ENCODE data around the gene CTSD. TPM values are rescaled to one million over a fixed set of nuclear protein-coding genes. Genes with fewer than 3 reads are reported as not detected.
"Not testable (repeated sequence)": the region's sequence is repeated elsewhere in the genome, so short reads cannot be mapped to it uniquely, and the experiment has no call there.

Gene CTSD
- 10 to 100 TPM; 30.1 to 34.5 TPM for total RNA-seq

DNA sequence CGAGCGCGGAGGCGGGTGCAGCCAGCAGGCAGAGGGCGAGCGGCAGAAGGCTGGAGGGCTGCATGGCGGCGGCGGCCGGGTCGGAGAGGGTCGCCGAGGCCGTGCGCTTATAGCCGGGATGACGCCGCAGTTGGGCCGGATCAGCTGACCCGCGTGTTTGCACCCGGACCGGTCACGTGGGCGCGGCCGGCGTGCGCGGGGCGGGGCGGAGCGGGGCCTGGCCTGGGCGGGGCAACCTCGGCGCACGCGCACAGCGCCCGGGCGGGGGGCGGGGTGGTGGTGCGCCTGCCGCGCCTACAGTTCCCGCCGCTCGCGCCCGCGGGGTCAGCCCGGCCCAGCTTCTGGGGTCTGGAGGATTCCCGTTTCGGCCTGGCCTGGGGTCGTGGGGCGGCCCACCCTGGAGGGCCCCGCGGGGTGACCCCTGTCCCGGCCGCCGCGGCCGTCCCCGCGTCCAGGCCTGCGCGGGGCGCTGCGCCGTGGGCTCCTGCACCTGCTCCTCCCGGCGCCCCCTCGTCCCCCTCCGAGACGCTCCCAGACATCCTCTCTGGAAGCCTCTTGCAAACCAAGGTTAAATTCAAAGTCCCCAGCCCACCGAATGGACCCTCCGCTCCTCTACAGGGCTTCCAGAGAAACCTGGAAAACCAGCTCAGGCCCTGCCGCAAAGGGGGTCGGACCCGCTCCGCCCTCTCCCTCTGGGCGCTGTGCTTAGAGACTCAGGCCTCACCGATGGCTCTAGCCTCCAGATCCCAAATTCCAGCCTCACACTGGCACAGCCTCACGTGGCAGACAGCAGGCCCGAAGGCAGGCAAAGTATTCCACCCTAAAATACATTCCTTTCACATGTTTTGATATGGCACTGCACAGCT, at the start of gene CTSD:
Gene CTSD, minus strand, starts transcription at position 132 of the 866 bp plus-strand sequence. Its CDS starts 68 bp downstream, at position 64.
- H3K27ac Mint-ChIP-seq: peak within 1 kb of the TSS; percentile 65
- H3K36me3 Mint-ChIP-seq (ENCODE audit: low read depth): no peaks in the 10 kb centered on the region
- H3K4me3 Mint-ChIP-seq: peak within 1 kb of the TSS; percentile 86
- DNase-seq: peak; percentile 88
- H3K9me3 Mint-ChIP-seq: no peaks in the 10 kb centered on the region
- CTCF ChIA-PET: interaction anchor here (0.7 to 1.4 kb wide), 2 partner anchors 53 to 57 kb away, joined by 3 to 4 read pairs; no protein-coding TSS in a partner anchor
- intact Hi-C loops (cut with micrococcal nuclease): loop anchor here (5.0 kb wide), 1 partner anchor 1293 kb away; the partner anchor contains the start of gene CARS1
- H3K27me3 Mint-ChIP-seq (ENCODE audit: low read depth): no peaks in the 10 kb centered on the region
- peaks cover 27% of the 10 kb centered on the region for H3K4me1 Mint-ChIP-seq (ENCODE audit: low read depth)

DNA sequence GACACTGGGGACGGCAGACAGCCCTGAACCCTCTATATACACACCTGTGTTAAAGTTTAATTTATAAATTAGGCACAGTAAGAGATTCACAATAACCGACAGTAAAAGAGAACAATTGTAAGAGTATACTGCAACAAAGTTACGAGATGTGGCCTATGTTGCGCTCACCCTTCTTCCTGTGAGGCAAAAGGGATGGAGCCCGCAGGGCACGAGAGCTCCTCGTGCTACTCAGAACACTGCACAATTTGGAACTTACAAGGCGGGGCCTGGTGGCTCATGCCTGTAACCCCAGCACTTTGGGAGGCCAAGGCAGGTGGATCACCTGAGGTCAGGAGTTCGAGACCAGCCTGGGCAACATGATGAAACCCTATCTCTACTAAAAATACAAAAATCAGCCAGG, 49.6 kb upstream of the CTSD start:
- H3K9me3 Mint-ChIP-seq; H3K4me3 Mint-ChIP-seq; CTCF ChIA-PET; H3K27ac Mint-ChIP-seq; DNase-seq; H3K27me3 Mint-ChIP-seq (ENCODE audit: low read depth); H3K4me1 Mint-ChIP-seq (ENCODE audit: low read depth); H3K36me3 Mint-ChIP-seq (ENCODE audit: low read depth); intact Hi-C loops (cut with micrococcal nuclease): not testable (repeated sequence)

DNA sequence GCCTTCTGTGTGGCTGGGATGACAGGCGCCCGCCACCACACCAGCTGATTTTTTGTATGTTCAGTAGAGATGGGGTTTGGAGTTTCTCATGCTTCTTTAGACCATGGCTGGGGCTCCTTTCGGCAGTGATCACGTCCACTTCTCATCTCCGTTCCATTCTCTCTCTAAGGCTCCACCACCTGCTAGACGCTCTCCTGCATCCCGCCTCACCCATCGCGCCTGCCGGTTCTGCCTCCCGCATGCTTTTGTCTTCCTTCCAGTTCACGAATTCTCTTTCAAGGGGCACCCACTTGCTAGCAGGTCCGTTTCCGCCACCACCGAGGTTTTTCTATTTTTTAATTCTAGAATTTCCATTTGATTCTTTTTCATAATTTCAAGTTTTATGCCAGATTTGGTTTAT, 49.1 kb upstream of the CTSD start:
- no peak overlapping the region for H3K27ac Mint-ChIP-seq
- H3K27me3 Mint-ChIP-seq (ENCODE audit: low read depth): peaks cover 2% of the 10 kb centered on the region
- CTCF ChIA-PET: no interaction called here

DNA sequence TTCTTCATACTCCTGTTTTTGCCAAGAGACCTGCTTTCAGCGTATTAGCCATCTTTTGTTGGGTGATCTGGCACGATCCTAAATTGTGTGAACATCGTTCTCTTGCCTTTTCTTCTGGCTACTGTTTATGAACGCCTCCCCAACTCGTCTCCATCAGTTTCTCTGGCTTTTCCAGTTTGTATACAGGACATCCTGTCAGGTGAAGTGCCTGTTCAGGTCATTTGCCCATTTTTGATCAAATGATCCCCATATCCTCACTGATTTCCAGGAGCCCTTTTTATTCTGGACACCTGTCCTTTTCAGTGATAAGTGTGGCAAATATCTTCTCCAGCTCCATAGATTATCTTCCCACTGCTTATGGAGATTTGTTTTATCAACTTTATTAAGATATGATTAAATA, 48.5 kb upstream of the CTSD start:
- no peak overlapping the region for H3K4me3 Mint-ChIP-seq
- CTCF ChIA-PET: no interaction called here
- DNase-seq: no peak
- no peaks in the 10 kb centered on the region for H3K9me3 Mint-ChIP-seq
- intact Hi-C loops (cut with micrococcal nuclease): no loop called here
- H3K27me3 Mint-ChIP-seq (ENCODE audit: low read depth): peaks cover 2% of the 10 kb centered on the region
- H3K4me1 Mint-ChIP-seq (ENCODE audit: low read depth): no peaks in the 10 kb centered on the region
- H3K27ac Mint-ChIP-seq: no peak overlapping the region
- no peaks in the 10 kb centered on the region for H3K36me3 Mint-ChIP-seq (ENCODE audit: low read depth)

More for the DNA sequence above, 49.1 kb upstream of the CTSD start:
- intact Hi-C loops (cut with micrococcal nuclease): no loop called here
- Mint-ChIP-seq H3K4me3 (no peak overlapping the region), H3K9me3 (no peaks in the 10 kb centered on the region), H3K4me1 (ENCODE audit: low read depth) (no peaks in the 10 kb centered on the region), H3K36me3 (ENCODE audit: low read depth) (no peaks in the 10 kb centered on the region)
- no peak for DNase-seq

DNA sequence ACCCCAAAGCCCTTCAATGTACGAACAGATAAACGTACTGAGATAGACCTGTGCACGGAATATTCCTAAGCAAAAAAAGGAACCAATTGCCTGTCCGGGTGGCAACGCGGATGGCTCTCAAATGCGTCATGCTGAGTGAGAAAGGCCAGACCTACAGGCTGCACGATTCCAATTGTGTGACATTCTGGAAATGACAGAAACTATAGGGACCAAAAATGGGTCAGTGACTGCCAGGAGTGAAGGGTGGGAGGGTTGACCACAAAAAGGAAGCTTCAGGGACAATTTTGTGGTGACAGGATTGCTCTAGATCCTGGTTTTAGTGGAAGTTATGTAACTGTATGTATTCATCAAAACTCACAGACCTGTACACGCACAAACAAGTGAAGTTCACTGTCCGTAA, 47.0 kb upstream of the CTSD start:
- Mint-ChIP-seq H3K27me3 (ENCODE audit: low read depth) (peaks cover 2% of the 10 kb centered on the region), H3K9me3 (no peaks in the 10 kb centered on the region), H3K27ac (no peak overlapping the region), H3K36me3 (ENCODE audit: low read depth) (no peaks in the 10 kb centered on the region), H3K4me1 (ENCODE audit: low read depth) (no peaks in the 10 kb centered on the region), H3K4me3 (no peak overlapping the region)
- DNase-seq: no peak
- intact Hi-C loops (cut with micrococcal nuclease): no loop called here
- CTCF ChIA-PET: no interaction called here

DNA sequence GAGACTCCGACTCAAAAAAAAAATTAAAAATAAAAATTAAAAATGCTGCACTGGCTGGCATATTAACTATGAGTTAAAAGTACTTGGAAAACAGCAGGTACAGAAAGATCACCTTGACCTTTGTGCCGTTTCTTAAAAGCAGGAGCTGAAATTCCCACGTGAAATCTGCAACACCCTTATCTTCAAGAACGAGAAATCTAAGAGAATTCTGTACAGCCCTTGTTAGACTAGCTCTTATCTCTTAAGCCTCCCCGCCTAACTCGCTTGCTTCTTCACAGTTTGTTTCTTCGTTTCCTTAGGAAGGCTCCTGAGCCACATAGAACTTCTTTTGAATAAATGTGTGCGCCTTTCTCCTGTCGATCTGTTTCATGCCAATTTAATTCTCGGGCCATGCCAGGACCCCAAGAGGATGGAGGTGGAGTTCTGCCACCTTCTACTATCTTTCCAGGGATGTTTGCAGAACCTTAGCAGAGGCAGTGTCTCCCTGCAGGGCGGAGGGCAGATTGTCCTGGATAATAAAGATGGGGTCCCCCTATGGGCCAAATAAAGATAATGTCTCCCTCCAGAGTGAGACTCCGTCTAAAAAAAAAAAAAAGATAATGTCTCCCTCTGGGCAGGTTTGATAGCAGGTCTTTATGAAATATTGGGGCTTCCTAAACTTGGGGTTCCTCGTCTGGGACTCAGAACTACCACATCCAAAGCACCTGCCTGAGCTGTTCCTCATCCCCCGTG, 43.7 kb upstream of the CTSD start:
- Mint-ChIP-seq H3K9me3 (no peaks in the 10 kb centered on the region), H3K27ac (no peak overlapping the region), H3K36me3 (ENCODE audit: low read depth) (no peaks in the 10 kb centered on the region), H3K4me1 (ENCODE audit: low read depth) (no peaks in the 10 kb centered on the region), H3K4me3 (no peak overlapping the region), H3K27me3 (ENCODE audit: low read depth) (peaks cover 2% of the 10 kb centered on the region)
- CTCF ChIA-PET: interaction anchor here (0.7 to 1.5 kb wide), 5 partner anchors 10 to 769 kb away, joined by 3 to 7 read pairs (median 3); no protein-coding TSS in a partner anchor
- DNase-seq: no peak
- intact Hi-C loops (cut with micrococcal nuclease): no loop called here

DNA sequence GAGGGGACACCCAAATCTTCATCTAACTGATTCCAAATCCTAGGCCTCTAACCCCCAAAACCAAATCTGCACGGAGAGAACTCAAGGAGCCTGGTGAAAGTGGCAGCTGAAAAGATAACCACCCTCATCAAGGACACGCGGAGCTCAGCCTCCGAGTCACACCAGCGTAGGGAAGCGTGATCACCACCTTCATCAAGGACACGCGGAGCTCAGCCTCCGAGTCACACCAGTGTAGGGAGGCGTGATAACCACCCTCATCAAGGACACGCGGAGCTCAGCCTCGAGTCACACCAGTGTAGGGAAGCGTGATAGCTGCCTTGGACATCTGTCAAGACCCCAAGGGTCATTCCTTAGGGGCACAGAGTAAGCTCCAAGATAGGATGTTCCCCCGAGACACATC, 41.8 kb upstream of the CTSD start:
- Mint-ChIP-seq H3K27ac (no peak overlapping the region), H3K4me1 (ENCODE audit: low read depth) (no peaks in the 10 kb centered on the region), H3K27me3 (ENCODE audit: low read depth) (peaks cover 2% of the 10 kb centered on the region), H3K9me3 (no peaks in the 10 kb centered on the region), H3K36me3 (ENCODE audit: low read depth) (no peaks in the 10 kb centered on the region), H3K4me3 (no peak overlapping the region)
- intact Hi-C loops (cut with micrococcal nuclease): no loop called here
- DNase-seq: no peak
- CTCF ChIA-PET: interaction anchor here (1.3 to 2.5 kb wide), 4 partner anchors 28 to 166 kb away, joined by 3 to 12 read pairs (median 10); no protein-coding TSS in a partner anchor

DNA sequence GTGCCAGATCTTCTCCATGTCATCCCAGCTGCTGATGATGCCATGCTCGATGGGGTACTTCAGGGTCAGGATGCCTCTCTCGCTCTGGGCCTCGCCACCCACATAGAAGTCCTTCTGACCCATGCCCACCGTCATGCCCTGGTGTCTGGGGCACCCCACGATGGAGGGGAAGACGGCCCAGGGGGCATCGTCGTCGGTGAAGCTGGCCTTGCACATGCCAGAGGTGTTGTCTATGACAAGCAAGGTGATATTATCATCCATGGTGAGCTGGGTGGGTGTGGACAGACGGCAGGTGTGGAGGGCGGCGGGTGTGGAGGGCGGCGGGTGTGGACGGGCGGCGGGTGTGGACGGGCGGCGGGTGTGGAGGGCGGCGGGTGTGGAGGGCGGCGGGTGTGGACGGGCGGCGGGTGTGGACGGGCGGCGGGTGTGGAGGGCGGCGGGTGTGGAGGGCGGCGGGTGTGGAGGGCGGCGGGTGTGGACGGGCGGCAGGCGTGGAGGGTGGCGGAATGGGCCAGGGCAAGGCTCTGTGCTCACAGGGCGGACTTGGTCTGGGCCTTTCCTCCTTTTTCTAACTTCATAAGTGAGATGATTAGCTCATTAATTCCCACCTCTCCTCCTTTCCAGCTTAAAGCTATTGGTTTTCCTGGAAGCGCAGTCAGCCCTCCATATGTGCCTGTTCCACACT, 40.2 kb upstream of the CTSD start:
- H3K36me3 Mint-ChIP-seq (ENCODE audit: low read depth); DNase-seq; H3K27me3 Mint-ChIP-seq (ENCODE audit: low read depth); H3K9me3 Mint-ChIP-seq; H3K4me1 Mint-ChIP-seq (ENCODE audit: low read depth); H3K27ac Mint-ChIP-seq; intact Hi-C loops (cut with micrococcal nuclease); H3K4me3 Mint-ChIP-seq: not testable (repeated sequence)
- CTCF ChIA-PET: interaction anchor here (2.5 kb wide), 1 partner anchor 110 kb away, joined by 12 read pairs; no protein-coding TSS in a partner anchor

DNA sequence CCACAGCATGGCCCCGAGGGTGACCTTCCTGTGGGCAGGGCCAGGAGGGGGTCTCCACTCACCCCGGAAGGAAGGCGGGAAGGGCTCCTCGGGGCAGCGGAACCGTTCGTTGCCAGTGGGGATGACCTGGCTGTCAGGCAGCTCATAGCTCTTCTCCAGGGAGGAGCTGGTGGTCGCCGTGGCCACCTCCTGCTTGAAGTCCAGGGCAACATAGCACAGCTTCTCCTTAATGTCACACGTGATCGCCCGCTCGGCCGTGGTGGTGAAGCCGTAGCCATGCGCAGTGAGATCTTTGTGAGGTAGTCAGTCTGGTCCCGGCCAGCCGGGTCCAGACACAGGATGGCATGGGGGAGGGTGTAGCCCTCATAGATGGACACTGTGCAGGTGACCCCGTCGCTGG, 39.5 kb upstream of the CTSD start:
- intact Hi-C loops (cut with micrococcal nuclease): no loop called here
- Mint-ChIP-seq H3K27ac (no peak overlapping the region), H3K36me3 (ENCODE audit: low read depth) (no peaks in the 10 kb centered on the region), H3K4me3 (no peak overlapping the region), H3K9me3 (no peaks in the 10 kb centered on the region), H3K27me3 (ENCODE audit: low read depth) (peaks cover 2% of the 10 kb centered on the region), H3K4me1 (ENCODE audit: low read depth) (no peaks in the 10 kb centered on the region)
- CTCF ChIA-PET: interaction anchor here (1.0 kb wide), 1 partner anchor 30 kb away, joined by 3 read pairs; no protein-coding TSS in a partner anchor
- no peak for DNase-seq

DNA sequence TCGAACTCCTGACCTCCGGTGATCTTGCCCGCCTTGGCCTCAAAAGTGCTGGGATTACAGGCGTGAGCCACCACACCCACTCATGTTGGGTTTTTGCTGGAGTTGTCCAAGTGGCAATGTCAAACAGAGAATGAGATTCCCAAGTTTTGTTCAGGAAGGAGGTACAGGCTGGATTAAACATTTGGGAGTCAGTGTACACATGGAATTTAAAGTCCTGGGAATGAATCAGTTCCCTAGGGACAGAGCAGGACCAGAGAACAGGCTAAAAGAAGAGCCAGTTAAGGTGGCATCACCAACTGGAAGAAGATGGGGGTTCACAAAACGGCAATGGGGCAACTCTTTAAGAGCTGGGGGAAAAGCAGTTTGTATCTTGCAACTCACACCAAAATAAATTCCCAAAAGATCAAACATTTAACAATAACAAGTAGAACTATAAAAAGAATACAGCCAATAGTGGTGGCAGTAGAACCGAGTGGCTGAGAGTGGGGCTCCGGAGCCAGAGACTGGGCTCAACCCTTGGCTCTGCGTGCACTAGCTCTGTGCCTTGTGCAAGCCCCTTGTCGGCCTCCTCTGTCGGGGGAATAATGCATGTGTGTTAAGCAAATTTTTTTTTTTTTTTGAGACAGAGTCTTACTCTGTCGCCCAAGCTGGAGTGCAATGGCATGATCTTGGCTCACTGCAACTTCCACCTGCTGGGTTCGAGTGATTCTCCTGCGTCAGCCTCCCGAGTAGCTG, 33.8 kb upstream of the CTSD start:
- intact Hi-C loops (cut with micrococcal nuclease): no loop called here
- DNase-seq: no peak
- Mint-ChIP-seq H3K4me3 (no peak overlapping the region), H3K27ac (no peak overlapping the region), H3K36me3 (ENCODE audit: low read depth) (no peaks in the 10 kb centered on the region), H3K9me3 (peaks cover 4% of the 10 kb centered on the region), H3K4me1 (ENCODE audit: low read depth) (peaks cover 1% of the 10 kb centered on the region), H3K27me3 (ENCODE audit: low read depth) (peaks cover 10% of the 10 kb centered on the region)
- CTCF ChIA-PET: no interaction called here

DNA sequence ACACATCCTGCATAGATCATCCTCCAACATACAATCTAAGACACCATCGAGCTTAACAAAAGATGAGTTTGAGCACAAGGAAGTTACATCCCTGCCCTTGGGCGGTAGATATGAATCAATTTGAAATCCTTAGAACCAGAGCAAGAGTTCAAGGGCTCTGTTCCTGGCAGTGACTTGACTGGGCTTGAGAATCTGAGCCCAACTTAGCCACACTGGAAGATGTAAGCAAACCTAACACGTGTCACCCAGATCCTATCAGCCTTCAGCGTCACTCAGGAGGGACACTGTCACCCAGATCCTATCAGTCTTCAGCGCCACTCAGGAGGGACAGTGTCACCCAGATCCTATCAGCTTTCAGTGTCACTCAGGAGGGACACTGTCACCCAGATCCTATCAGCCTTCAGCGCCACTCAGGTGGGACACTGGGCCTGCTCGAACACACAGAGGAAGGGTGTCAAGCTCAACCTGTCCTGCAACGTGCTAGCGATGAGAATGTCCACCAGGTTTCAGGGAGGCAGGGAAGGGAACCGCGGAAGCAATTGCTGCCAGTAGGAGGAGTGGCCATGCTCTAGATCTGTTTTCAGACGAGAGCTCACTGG, 32.8 kb upstream of the CTSD start:
- CTCF ChIA-PET: interaction anchor here (1.0 kb wide), 1 partner anchor 144 kb away, joined by 3 read pairs; no protein-coding TSS in a partner anchor

More for the DNA sequence above, 32.8 kb upstream of the CTSD start:
- Mint-ChIP-seq H3K4me1 (ENCODE audit: low read depth) (peaks cover 3% of the 10 kb centered on the region), H3K9me3 (peaks cover 6% of the 10 kb centered on the region), H3K4me3 (no peak overlapping the region), H3K27me3 (ENCODE audit: low read depth) (peaks cover 11% of the 10 kb centered on the region), H3K36me3 (ENCODE audit: low read depth) (no peaks in the 10 kb centered on the region), H3K27ac (no peak overlapping the region)
- no peak for DNase-seq
- intact Hi-C loops (cut with micrococcal nuclease): no loop called here
